ENCODE measurements around the gene FLOT2.

DNA sequence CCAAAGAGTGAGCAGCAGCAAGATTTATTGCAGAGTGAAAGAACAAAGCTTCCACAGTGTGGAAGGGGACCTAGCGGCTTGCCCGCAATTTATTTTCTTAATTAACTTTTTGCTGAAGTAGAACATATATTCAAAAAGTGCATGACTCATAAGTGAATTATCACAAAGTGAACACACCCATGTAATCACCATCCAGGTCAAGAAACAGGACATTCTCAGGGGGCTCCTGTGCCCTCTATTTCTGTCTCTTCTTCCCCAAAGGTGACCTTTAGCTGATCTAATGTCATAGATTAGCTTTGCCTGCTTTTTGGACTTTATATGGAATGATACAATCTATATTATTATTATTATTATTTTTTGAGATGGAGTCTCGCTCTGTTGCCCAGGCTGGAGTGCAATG is 22.8 kb downstream of the FLOT2 start:
- TF ChIP-seq CTCF (IDR thresholded peaks at IDR 0.05; ENCODE audit: low read length) (no peak), EZH2 (optimal IDR thresholded peaks at IDR 0.05; ENCODE audit: low read depth, low read length) (no peak), EZH2phosphoT487 (IDR thresholded peaks at IDR 0.05; ENCODE audit: low read length) (no peak)
